T-helper 17 cell (primary cell): Measurements from ENCODE around the gene AGAP1. TPM values are rescaled to one million over a fixed set of nuclear protein-coding genes. Genes with fewer than 3 reads are reported as not detected.

Experiments
- ATAC-seq: fragments of 150-1000 bp; cut with Tn5 transposase; 2 replicates; pipeline ENCODE4 v1.10.0; 2021; ENCODE audit warnings: mild to moderate bottlenecking, moderate library complexity
- DNase-seq, 3 donors: peaks; one replicate each; pipeline versions ENCODE4 v3.0.0 to v3.0.0-alpha.2; 2020 to 2021
- H3K9me3 ChIP-seq: one replicate; pipeline ENCODE4 v1.7.0; 2013; ENCODE audit warnings: low read length, mild to moderate bottlenecking; ENCODE audit not compliant: control insufficient read depth, poor library complexity, severe bottlenecking
- H3K27ac Mint-ChIP-seq: one replicate; pipeline ENCODE4 v1.8.0; 2022; ENCODE audit warnings: mild to moderate bottlenecking, moderate library complexity, mixed read lengths
- H3K27me3 Mint-ChIP-seq: one replicate; pipeline ENCODE4 v1.8.0; 2022; ENCODE audit warnings: mixed read lengths
- H3K36me3 Mint-ChIP-seq: one replicate; pipeline ENCODE4 v1.8.0; 2022; ENCODE audit warnings: low read depth, mixed read lengths
- H3K4me1 Mint-ChIP-seq: one replicate; pipeline ENCODE4 v1.8.0; 2022; ENCODE audit warnings: mild to moderate bottlenecking, mixed read lengths
- H3K4me3 Mint-ChIP-seq: one replicate; pipeline ENCODE4 v1.8.0; 2022; ENCODE audit warnings: mild to moderate bottlenecking, moderate library complexity, mixed read lengths
- total RNA-seq, 4 donors: library from RNA in 2 of 4; stranded (reverse) in 2 of 4; gene quantifications; one replicate each; pipeline ENCODE4 v1.2.3 and lab custom pipeline; 2022 to 2026

AGAP1 gene
- total RNA-seq, 2 donors from 2014 or later: 7.6 to 16.8 TPM

- Mint-ChIP-seq H3K27me3 (peaks cover 8% of the 10 kb centered on the region), H3K4me1 (peaks cover 8% of the 10 kb centered on the region), H3K27ac (no peak overlapping the region), H3K4me3 (no peak overlapping the region), H3K36me3 (no peaks in the 10 kb centered on the region)
- DNase-seq (no peak), ATAC-seq (no peak)
- H3K9me3 ChIP-seq: no peaks in the 10 kb centered on the region
These were observed 205.7 kb downstream of the AGAP1 start for GRCh38 chr2:235699576-235699975.

- Mint-ChIP-seq H3K27ac (no peak overlapping the region), H3K27me3 (peaks cover 8% of the 10 kb centered on the region), H3K4me1 (peaks cover 8% of the 10 kb centered on the region), H3K36me3 (no peaks in the 10 kb centered on the region), H3K4me3 (no peak overlapping the region)
- no peak for DNase-seq
- no peaks in the 10 kb centered on the region for H3K9me3 ChIP-seq
- ATAC-seq: no peak
These were observed 207.6 kb downstream of the AGAP1 start for GRCh38 chr2:235701206-235701981.

GRCh38 chr2:235702186-235702585, 208.3 kb downstream of the AGAP1 start:
- ATAC-seq (no peak), DNase-seq (no peak)
- no peaks in the 10 kb centered on the region for H3K36me3 Mint-ChIP-seq
- peaks cover 8% of the 10 kb centered on the region for H3K27me3 Mint-ChIP-seq
- peaks cover 8% of the 10 kb centered on the region for H3K4me1 Mint-ChIP-seq
- H3K9me3 ChIP-seq: no peaks in the 10 kb centered on the region
- no peak overlapping the region for H3K27ac Mint-ChIP-seq
- H3K4me3 Mint-ChIP-seq: no peak overlapping the region

- Mint-ChIP-seq H3K27ac (no peak overlapping the region), H3K4me3 (no peak overlapping the region), H3K27me3 (peaks cover 8% of the 10 kb centered on the region), H3K36me3 (no peaks in the 10 kb centered on the region), H3K4me1 (peaks cover 8% of the 10 kb centered on the region)
- DNase-seq: no peak
- ATAC-seq: no peak
- H3K9me3 ChIP-seq: no peaks in the 10 kb centered on the region
These were observed 210.0 kb downstream of the AGAP1 start for GRCh38 chr2:235703711-235704295.

GRCh38 chr2:235705296-235705695, 211.5 kb downstream of the AGAP1 start:
- H3K4me1 Mint-ChIP-seq: peaks cover 7% of the 10 kb centered on the region
- H3K4me3 Mint-ChIP-seq: no peak overlapping the region
- H3K9me3 ChIP-seq: no peaks in the 10 kb centered on the region
- ATAC-seq (no peak), DNase-seq (no peak)
- H3K27ac Mint-ChIP-seq: no peak overlapping the region
- peaks cover 8% of the 10 kb centered on the region for H3K27me3 Mint-ChIP-seq
- H3K36me3 Mint-ChIP-seq: no peaks in the 10 kb centered on the region

GRCh38 chr2:235706506-235706905, 212.7 kb downstream of the AGAP1 start:
- H3K4me1 Mint-ChIP-seq: peaks cover 7% of the 10 kb centered on the region
- H3K27ac Mint-ChIP-seq: no peak overlapping the region
- DNase-seq: no peak
- peaks cover 8% of the 10 kb centered on the region for H3K27me3 Mint-ChIP-seq
- ATAC-seq: no peak
- H3K9me3 ChIP-seq: no peaks in the 10 kb centered on the region
- no peak overlapping the region for H3K4me3 Mint-ChIP-seq
- no peaks in the 10 kb centered on the region for H3K36me3 Mint-ChIP-seq

- Mint-ChIP-seq H3K4me1 (peaks cover 2% of the 10 kb centered on the region), H3K27me3 (no peaks in the 10 kb centered on the region), H3K27ac (no peak overlapping the region), H3K4me3 (no peak overlapping the region), H3K36me3 (no peaks in the 10 kb centered on the region)
- DNase-seq (no peak), ATAC-seq (no peak)
- H3K9me3 ChIP-seq: no peaks in the 10 kb centered on the region
These were observed 213.7 kb downstream of the AGAP1 start for GRCh38 chr2:235707411-235708096.

GRCh38 chr2:235709124-235709813, 215.4 kb downstream of the AGAP1 start:
- H3K9me3 ChIP-seq: no peaks in the 10 kb centered on the region
- peaks cover 5% of the 10 kb centered on the region for H3K27me3 Mint-ChIP-seq
- peaks cover 2% of the 10 kb centered on the region for H3K4me1 Mint-ChIP-seq
- no peak for ATAC-seq
- no peak for DNase-seq
- H3K4me3 Mint-ChIP-seq: no peak overlapping the region
- peak overlapping the region; percentile 32 for H3K27ac Mint-ChIP-seq
- no peaks in the 10 kb centered on the region for H3K36me3 Mint-ChIP-seq

GRCh38 chr2:235709969-235710879, 216.4 kb downstream of the AGAP1 start:
- no peak for DNase-seq
- Mint-ChIP-seq H3K4me1 (peaks cover 6% of the 10 kb centered on the region), H3K27ac (peak overlapping the region; percentile 32), H3K4me3 (no peak overlapping the region), H3K36me3 (no peaks in the 10 kb centered on the region), H3K27me3 (peaks cover 5% of the 10 kb centered on the region)
- peak; percentile 42 for ATAC-seq
- no peaks in the 10 kb centered on the region for H3K9me3 ChIP-seq

- H3K9me3 ChIP-seq: no peaks in the 10 kb centered on the region
- DNase-seq (no peak), ATAC-seq (no peak)
- H3K27me3 Mint-ChIP-seq: peaks cover 11% of the 10 kb centered on the region
- no peak overlapping the region for H3K27ac Mint-ChIP-seq
- H3K4me1 Mint-ChIP-seq: peaks cover 8% of the 10 kb centered on the region
- no peak overlapping the region for H3K4me3 Mint-ChIP-seq
- H3K36me3 Mint-ChIP-seq: no peaks in the 10 kb centered on the region
These were observed 217.1 kb downstream of the AGAP1 start for GRCh38 chr2:235710933-235711332.

- no peak for ATAC-seq
- Mint-ChIP-seq H3K36me3 (no peaks in the 10 kb centered on the region), H3K4me3 (no peak overlapping the region), H3K27me3 (peaks cover 15% of the 10 kb centered on the region), H3K27ac (no peak overlapping the region), H3K4me1 (peaks cover 12% of the 10 kb centered on the region)
- no peaks in the 10 kb centered on the region for H3K9me3 ChIP-seq
- no peak for DNase-seq
These were observed 217.7 kb downstream of the AGAP1 start for GRCh38 chr2:235711527-235711926.

- no peak overlapping the region for H3K27ac Mint-ChIP-seq
These were observed 218.3 kb downstream of the AGAP1 start for GRCh38 chr2:235712176-235712575.

More at GRCh38 chr2:235712176-235712575, 218.3 kb downstream of the AGAP1 start:
- Mint-ChIP-seq H3K27me3 (peaks cover 15% of the 10 kb centered on the region), H3K4me3 (no peak overlapping the region), H3K4me1 (peaks cover 14% of the 10 kb centered on the region), H3K36me3 (no peaks in the 10 kb centered on the region)
- H3K9me3 ChIP-seq: no peaks in the 10 kb centered on the region
- no peak for DNase-seq
- ATAC-seq: no peak
